WTC11 (cell line): ENCODE results near the gene CRPPA.

ENCODE experiments used
- PRRX2 ChIP-seq: fragments of 250-450 bp; sonication (Bioruptor Pico); IDR thresholded peaks from 2 replicates; pipeline ENCODE4 v1.8.0; 2021; ENCODE audit warnings: mild to moderate bottlenecking
- ZNF121 ChIP-seq: sonication (generic); formaldehyde crosslinking; IDR thresholded peaks from 2 replicates; pipeline ENCODE4 v1.8.0; 2023; ENCODE audit warnings: missing genetic modification reagents
- ZNF138 ChIP-seq: sonication (generic); formaldehyde crosslinking; conservative IDR thresholded peaks from 2 replicates; pipeline ENCODE4 v1.8.1; 2022; ENCODE audit warnings: mild to moderate bottlenecking, moderate library complexity, missing genetic modification reagents
- TF ChIP-seq, protein P1 (sequence below): fragments of 200-600 bp; IDR thresholded peaks from 2 replicates; pipeline ENCODE4 v1.8.0; 2022; ENCODE audit warnings: antibody characterized with exemption
- TF ChIP-seq, protein P2 (sequence below): sonication (generic); formaldehyde crosslinking; IDR thresholded peaks from 2 replicates; pipeline ENCODE4 v1.8.1; 2023; ENCODE audit warnings: mild to moderate bottlenecking, missing genetic modification reagents, moderate library complexity

DNA sequence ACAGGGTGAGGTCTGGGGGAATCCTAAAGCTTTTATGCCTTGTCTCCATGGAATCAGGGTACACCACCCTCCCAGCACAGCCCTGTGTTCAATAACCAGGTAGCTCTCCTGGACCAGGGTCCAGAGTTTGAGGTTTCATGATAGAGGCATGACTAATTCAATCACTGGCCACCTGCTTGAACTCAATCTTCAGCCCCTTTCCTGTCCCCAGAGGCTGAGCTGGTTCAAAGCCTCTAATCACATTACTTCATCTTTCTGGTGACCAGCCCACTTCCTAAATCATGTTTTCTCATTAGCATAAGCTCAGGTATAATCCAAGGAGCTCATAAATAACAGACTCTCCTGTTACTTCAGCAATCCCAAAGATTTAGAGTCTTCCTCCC is 20.5 kb downstream of the CRPPA start:
- TF ChIP-seq, protein P1, sequence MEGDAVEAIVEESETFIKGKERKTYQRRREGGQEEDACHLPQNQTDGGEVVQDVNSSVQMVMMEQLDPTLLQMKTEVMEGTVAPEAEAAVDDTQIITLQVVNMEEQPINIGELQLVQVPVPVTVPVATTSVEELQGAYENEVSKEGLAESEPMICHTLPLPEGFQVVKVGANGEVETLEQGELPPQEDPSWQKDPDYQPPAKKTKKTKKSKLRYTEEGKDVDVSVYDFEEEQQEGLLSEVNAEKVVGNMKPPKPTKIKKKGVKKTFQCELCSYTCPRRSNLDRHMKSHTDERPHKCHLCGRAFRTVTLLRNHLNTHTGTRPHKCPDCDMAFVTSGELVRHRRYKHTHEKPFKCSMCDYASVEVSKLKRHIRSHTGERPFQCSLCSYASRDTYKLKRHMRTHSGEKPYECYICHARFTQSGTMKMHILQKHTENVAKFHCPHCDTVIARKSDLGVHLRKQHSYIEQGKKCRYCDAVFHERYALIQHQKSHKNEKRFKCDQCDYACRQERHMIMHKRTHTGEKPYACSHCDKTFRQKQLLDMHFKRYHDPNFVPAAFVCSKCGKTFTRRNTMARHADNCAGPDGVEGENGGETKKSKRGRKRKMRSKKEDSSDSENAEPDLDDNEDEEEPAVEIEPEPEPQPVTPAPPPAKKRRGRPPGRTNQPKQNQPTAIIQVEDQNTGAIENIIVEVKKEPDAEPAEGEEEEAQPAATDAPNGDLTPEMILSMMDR = no peak
- TF ChIP-seq, protein P2, sequence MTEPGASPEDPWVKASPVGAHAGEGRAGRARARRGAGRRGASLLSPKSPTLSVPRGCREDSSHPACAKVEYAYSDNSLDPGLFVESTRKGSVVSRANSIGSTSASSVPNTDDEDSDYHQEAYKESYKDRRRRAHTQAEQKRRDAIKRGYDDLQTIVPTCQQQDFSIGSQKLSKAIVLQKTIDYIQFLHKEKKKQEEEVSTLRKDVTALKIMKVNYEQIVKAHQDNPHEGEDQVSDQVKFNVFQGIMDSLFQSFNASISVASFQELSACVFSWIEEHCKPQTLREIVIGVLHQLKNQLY (CRISPR knock-in tag) = no peak
- TF ChIP-seq PRRX2 (CRISPR knock-in tag) (no peak), ZNF138 (CRISPR knock-in tag) (no peak), ZNF121 (no peak)
